Esophagus mucosa (tissue), 1 donor: ENCODE data around the gene CAMK1D. TPM values are rescaled to one million over a fixed set of nuclear protein-coding genes. Genes with fewer than 3 reads are reported as not detected.
A peak's percentile ranks its signal among the peaks of the same experiment; 100 is the strongest.
"Not testable (repeated sequence)": the region's sequence is repeated elsewhere in the genome, so short reads cannot be mapped to it uniquely, and the experiment has no call there.

Experiments
- ATAC-seq: fragments of 200-7000 bp; cut with Tn5 transposase; one replicate; pipeline ENCODE4 v1.9.1; 2020
- total RNA-seq: library from RNA; stranded (reverse); gene quantifications from one replicate; pipeline ENCODE4 v1.2.4, GENCODE V29; 2023
- donor health status: DM: yes; HTN: yes; CAD: no.

CAMK1D gene
- total RNA-seq, result 10.7 TPM

DNA sequence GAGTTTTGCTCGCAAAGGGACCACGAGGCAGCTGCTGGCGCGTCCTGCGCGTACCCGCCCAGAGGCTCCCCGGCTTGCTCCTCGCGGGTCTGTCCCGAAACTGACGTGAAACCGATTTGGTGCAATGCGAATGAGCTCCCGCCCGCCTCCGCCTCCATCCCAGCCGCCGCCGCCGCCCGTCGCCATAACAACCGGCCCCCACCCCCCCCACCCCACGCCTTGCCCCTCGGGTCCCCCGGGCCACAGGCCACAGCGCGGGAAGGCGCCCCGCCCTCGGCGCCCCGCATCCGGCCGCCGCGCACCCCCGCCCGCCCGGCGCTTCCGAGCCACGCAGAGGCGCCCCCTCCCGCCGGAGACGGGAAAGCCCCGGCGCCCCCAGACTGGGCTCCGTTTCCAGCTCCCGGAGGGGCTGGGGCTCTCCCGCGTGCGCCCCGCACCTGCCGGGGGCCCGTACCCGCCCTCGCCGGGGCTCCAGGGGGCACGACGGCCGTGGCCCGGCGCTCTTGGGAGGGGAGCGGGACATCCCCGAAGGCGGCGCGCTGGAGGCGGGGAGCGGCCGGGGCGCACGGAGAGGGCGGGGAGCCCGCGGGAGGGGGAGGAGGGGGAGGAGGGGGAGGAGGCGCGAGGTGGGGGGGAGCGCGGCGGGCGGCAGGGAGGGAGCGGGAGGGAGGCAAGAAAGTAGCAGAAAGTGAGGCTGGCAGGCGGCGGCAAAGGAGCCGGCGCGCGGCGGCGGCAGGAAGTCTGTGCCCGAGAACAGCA, at the start of gene CAMK1D:
Gene CAMK1D (plus strand): TSS at position 678 of the 759 bp plus-strand sequence.
- peak; percentile 83 for ATAC-seq

DNA sequence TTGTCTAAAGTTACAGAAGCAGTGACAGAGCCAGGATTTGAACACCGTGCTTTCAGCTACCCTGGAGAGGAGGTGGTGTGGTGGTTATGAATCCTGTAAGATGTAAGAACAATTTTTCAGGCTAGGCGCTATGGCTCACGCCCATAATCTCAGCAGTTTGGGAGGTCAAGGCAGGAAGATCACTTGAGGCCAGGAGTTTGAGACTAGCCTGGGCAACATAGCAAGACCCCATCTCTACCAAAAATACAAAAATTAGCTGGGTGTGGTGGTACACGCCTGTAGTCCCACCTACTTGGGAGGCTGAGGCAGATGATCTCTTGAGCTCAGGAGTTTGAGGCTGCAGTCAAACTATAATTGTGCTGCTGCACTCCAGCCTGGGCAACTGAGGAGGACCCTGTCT, 48.3 kb upstream of the CAMK1D start:
- not testable (repeated sequence) for ATAC-seq

DNA sequence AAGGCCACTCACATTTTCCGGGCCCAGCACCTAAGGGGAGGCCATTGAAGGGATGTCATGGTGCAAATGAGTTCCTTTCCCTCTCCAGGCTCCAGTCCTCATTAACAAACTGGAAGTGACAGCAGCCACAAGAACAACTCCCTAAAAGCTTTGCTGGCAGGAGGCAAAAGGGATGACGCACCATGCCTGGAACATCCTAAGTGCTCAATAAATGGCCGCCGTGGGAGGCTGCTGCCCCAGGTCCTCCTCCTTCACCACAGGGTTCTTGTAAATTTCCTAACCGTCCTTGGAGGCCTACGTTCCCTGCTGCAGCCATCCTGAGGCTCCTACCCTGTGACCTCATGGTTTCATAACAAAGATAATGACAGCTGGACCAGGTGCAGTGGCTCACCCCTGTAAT, 41.3 kb upstream of the CAMK1D start:
- ATAC-seq, result no peak

DNA sequence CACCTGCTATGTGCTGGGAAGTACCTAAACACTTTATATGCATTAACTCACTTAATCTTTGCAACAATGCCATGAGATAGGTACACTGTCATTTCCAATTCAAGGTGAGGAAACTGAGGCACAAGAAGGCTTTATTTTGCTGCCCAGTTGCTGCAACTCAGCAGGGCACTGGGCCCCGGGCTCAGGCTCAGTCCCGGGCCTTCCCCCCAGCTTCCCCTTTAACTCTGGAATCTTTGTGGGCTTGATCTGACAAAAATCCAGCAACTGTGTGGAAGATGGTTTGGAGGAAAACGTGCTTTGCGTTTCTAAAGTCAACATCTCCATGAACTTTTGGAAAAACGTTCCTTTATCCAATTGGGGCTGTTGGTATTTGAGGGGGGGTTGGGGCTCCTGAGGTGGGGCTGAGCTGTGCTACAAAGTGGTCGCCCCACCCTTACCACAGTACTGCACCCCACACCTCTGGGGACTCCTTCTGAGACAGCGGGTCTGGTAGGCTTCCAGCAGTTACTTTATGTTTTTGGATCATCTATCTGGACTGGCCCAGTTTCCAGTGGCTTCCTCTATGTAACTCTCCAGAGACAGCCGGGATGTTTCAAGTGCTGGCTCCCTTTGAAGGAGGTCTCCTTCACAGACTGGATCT, 40.5 kb upstream of the CAMK1D start:
- no peak for ATAC-seq

DNA sequence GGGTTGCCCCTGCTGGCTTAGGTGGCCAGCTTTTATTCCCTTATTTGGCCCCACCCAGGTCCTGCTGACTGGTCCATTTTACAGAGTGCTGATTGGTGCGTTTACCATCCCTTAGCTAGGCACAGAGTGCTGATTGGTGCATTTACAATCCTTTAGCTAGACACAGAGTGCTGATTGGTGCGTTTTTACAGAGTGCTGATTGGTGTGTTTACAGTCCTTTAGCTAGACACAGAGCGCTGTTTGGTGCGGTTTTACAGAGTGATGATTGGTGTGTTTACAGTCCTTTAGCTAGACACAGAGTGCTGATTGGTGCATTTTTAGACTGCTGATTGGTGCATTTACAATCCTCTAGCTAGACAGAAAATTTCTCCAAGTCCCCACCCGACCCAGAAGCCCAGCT, 39.6 kb upstream of the CAMK1D start:
- not testable (repeated sequence) for ATAC-seq

DNA sequence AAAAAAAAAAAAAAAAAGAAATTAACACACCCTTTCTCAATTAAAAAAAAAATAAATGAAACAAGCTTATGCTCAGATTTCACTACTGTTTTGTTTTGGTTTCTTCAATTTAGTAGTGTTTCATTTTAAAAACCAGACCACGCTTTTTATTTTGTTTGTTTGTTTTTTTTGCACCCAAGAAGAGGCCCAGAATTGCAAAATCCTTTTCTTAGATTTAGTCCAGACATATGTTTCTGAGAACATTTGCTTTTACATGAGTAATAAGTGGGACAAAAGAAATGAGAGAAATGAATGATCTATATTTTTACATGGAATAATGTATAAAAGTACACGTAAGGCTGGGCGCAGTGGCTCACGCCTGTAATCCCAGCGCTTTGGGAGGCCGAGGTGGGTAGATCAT, 34.5 kb upstream of the CAMK1D start:
- no peak for ATAC-seq

DNA sequence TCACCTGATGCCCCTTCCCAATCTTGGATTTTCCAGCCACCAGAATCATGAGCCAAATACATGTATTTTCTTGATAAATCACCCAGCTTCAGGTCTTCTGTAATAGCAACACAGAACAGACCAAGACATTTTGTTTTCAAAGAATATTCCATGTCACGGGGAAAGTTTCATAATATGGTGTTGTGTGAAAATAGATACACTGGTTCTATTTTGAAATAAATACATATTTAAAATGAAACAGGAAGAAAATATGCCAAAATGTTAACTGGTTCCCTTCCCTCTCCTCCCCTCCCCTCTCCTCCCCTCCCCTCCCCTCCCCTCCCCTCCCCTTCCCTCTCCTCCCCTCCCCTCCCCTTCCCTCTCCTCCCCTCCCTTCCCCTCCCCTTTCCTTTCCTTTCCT, 30.3 kb upstream of the CAMK1D start:
- ATAC-seq, result no peak

DNA sequence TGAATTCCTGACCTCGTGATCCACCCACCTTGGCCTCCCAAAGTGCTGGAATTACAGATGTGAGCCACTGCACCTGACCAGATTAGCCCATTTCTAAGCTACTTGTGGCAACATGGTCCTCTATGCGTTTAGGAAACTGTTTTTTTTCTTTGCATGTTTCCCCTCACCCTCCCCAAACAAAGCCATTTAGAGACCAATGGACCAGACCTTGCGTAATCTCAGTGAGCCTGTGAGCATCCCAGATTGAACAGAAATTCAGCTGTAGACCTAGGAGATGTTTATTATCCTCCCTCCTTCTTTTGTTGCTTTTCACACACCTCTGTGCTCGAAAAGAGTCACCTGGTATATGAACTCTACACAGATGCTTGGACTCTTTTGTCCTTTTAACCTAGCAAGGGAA, 28.5 kb upstream of the CAMK1D start:
- no peak for ATAC-seq

DNA sequence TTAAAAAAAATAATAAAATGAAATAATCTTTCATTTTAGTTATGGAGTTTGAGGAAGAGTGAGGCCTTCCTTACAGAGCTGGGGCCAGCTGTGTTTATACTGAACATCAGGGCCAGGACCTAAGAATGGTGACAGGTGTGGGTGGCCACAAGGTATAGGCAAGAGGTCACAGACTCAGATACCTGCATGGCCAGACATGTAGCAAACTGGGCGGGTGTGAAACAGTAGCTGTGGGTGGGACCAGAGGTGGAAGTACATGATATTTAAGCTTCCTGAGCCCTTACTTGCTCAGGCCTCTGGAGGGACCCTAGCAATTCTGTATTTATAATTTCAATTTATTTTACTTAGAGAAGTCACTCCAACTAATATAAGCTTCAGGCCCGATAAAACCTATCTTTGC, 27.7 kb upstream of the CAMK1D start:
- peak; percentile 92 for ATAC-seq

DNA sequence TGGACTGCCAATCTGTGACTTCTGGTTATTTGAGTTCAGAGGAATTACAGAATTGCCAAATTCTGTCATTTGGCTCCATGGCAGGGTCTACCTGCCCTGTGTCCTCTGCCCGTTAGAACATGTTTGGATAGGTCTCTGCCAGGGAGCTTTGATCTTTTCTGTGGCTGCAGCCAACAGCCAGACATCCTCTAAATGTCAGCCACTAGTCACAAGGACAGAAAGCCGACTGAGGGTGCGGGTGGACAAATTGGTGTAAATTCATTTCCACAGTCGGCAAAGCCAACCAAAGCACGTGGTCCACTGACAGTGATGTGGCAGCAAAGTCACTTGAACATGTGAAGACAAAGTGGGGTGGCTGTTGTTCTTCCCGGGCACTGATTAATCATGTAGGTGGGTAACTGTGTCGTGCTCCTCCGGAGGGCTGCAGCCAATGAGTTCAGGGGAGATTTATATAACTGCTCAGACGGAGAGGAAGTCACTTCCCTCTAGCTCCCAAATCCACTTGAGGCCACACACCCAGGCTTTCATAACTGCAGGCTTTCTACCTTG, 26.7 kb upstream of the CAMK1D start:
- ATAC-seq, result peak; percentile 39

DNA sequence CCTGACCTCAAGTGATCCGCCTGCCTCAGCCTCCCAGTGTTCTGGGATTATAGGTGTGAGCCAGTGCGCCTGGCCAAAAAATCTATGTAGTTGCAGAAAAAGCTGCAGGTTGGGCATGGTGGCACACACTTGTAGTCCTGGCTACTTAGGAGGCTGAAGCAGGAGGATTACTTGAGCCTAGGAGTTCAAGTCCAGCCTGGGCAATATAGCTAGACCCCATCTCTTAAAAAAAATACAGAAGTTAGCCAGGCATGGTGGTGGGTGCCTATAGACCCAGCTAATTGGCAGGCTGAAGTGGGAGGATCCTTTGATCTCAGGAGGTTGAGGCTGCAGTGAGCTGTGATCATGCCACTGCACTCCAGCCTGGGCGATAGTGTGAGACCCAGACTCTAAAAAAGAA, 24.8 kb upstream of the CAMK1D start:
- ATAC-seq, result no peak

DNA sequence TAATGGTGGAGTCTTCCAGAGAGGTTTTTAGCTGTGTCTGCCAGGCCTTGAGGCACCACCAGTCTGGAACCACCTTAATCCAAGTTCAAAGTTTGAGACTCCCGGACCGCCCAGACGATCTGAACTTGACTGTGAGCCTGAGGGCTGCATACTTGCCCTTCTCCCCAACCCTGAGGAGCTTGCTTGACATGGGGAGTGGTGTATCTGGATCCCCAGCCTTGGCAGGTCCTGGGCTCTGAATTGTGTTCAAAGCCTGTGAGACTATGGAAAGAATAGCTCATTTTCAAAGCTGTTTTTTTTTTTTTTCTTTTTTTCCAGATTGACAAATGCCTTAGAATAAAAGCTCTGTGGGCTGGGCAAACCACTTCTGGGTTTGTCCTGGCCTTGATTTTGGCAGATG, 22.3 kb upstream of the CAMK1D start:
- peak; percentile 79 for ATAC-seq

DNA sequence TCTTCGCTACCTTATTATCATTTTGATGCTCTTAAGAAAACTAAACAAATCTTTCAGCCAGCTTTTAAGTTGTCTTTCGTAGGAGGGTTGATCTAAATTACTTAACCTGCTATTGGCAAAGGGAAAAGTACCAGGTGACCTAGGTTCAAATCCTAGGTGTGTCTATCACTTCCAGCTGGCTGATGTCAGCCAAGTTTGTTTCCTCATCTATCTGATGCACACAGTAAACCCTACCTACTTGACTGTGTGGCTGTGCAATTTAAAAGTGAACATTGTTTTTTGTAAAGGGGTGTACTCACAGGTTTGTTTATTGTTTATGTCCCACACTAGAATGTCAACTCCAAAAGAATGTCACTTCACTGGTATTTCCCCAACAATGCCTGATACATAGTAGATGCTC, 21.9 kb upstream of the CAMK1D start:
- ATAC-seq, result peak; percentile 88

DNA sequence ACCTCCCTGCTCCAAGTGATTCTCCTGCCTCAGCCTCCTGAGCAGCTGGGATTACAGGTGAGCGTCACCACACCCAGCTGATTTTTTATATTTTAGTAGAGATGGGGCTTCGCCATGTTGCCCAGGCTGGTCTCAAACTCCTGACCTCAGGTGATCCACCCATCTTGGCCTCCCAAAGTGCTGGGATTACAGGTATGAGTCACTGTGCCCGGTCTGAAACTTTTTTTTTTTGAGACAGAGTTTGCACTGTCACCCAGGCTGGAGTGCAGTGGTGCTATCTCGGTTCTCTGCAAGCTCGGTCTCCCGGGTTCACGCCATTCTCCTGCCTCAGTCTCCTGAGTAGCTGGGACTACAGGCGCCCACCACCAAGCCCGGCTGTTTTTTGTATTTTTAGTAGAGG, 21.0 kb upstream of the CAMK1D start:
- ATAC-seq, result peak; percentile 55

DNA sequence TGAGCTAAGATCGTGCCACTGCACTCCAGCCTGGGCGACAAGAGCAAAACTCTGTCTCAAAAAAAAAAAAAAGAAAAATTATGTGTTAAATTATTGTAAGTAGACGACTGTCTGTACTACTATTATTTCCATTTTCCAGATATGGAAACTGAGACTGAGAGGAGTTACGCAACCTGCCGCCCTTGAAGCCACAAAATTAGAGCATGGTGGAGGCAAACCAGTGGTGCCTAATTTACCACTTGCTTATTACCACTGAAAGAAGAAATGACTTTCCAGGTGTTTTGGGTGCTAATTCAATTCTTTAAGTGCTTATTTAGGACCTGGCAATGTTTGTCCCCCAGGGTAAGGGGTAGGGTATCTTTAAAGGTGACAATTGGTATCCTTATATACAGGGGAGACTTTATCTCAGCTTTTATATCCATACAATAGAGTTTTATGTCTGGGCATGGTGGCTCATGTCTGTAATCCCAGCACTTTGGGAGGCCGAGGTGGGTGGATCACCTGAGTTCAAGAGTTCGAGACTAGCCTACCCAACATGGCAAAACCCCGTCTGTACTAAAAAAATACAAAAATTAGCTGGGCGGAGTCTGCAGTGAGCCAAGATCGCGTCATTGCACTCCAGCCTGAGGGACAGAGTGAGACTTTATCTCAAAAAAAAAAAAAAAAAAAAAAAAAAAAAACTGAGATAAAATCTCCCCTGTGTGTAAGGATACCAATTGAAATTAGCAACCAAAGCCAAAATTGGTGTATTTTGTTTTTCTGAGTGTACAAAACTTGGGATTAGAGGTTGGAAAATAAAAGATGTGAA, 16.6 kb upstream of the CAMK1D start:
- no peak for ATAC-seq

DNA sequence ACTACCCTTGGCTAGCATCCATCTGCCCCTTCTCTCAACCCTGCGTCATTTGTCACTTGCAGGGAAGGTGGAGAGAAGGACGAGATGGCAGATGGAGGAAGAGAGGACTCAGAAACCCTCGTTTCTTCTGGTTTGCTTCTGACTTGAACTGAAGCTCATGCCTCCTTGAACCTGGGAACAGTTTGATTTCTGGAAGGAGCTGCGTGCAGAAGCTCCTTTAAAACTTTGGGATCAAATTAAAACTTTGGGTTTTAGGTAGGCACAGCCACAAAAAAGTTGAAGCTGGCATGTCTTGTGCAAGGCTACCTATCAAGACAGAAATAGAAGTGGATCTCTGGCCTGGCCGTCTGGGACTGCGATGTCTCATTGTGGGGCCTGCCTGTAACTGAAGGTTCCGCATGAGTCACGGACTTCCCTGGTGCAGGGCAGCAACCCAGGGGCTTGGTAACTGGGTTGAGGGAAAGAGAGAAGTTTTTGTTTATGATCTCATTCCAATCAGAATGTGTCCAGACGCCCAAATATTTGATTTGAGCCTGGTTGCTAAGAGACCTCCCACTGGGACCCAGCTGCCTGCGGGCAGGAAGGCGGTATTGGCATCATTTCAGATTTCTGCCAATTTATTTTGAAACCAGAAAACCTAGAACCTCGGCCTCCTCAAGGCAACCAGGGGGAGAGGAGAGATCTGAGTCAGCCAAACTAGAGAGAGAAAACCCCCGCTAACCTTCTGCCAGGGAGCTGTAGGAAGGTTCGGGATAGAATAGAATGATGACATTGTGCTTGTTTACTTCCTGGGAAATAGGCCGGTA, 15.8 kb upstream of the CAMK1D start:
- ATAC-seq, result peak; percentile 93

DNA sequence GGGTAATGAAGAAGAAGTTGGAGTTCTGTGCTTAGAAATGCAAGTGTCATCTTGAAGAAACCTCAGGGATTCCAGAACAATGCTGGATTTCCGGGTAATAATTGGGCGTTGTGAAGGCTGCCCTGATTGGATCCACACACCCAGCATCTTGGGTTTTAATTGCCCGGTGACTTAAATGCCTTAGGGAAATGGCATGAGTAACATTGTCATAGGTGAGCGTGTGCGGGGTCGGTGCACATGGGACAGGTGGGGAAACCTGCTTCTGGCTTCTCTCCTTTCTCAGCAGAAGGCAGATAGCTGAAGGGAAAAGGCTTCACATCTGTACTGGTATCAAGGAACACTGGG, 15.2 kb upstream of the CAMK1D start:
- peak; percentile 60 for ATAC-seq

DNA sequence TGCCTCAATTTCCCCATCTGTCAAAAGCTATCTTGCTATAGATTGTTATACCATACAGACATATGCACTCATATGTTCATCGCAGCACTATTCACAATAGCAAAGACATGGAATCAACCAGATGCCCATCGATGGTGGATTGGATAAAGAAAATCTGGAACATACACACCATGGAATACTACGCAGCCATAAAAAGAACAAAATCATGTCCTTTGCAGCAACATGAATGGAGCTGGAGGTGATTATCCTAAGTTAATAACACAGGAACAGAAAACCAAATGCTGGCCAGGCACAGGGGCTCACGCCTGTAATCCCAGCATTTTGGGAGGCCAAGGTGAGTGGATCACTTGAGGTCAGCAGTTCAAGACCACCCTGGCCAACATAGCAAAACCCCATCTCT, 14.2 kb upstream of the CAMK1D start:
- ATAC-seq, result not testable (repeated sequence)

DNA sequence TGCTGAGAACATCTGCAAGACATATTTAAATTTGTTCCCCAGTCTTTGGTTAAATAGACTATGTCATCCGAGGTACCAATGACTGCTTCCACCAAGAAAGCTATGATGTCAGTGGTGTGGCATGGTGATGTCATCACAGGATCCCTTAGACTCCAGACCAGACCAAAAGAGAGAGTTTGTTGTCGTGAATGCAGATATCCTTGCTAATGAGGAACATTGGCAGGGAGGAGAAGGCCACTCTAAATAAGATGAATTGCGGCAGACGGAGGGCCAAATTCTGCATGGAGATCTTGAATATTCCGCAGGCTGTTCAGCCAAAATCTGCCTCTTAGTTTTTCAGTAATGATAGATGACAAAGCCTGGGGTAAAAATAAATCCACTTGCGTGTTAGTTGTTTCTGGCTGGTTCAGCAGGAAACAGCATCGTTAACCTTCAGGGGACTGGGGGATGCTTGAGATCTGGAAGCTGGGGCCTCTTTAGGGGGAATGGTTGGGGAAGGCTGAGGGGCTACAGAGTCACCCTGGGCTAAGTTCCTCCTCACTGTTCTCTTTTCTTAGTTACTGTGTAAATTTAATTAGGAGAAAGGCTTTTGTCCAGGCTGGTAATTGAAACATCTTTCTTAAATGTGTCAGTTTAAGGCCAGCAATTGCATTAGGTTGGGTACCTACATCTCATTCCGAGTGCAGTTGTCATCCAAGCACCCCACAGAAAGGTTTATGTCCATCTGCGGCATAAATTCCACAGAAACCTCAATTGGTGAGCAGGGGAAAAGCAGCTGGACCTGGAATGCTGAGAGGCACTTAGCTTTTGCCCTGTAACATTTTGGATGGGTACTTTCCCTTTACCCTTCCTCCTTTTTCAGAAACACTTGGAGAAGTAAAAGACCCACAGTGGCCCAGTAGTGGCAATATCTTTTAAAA, 11.6 kb upstream of the CAMK1D start:
- ATAC-seq, result no peak

DNA sequence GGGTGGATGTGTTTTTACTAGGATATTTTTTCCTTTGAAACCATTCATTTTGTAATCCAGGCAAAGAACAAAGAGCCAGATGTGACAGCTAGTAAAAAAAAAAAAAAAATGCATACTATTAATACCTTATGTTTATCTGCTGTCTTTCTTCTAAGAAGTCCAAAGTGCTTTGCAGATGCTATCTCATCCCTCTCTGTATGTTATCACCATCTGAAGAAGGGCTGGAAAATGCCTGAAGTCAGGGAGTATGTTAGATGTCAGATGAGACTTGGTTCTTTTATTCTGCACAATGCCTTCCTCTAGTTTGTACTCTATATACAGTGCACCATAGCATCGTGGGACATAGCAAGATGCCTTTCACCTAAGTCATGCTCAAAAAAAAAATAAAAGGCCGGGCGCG, 10.4 kb upstream of the CAMK1D start:
- no peak for ATAC-seq

DNA sequence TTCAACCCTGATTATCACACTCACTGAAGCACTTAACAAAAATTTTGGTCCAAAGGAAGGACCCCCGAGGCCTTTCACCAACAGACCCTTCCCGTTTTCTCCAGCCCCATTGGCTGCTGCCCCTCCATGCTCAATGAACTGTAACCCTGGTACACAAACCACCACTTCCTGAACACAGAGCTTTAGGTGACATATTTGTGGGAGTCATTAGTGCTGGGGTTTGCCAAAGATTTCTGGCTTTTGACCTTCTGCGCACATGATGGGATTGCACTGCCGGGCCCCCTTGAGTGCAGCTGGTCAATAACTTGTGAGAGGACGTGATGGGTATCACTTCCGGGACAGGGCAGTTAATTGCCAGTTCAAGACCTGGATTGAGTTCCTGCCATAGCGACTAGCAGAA, 9.0 kb upstream of the CAMK1D start:
- ATAC-seq, result no peak
